H1 (cell line): Measurements from ENCODE around the gene INO80.

Experiments
- CTCF ChIP-seq, 3 experiments: IDR thresholded peaks; 1 replicate in 2 of 3; 2 replicates in 1 of 3; pipeline versions ENCODE4 v1.5.1 to v1.6.1; 2011; ENCODE audit warnings: low read length in 3 of 3, mild to moderate bottlenecking in 3 of 3, inconsistent platforms in 2 of 3, low read depth in 1 of 3, moderate library complexity in 1 of 3; ENCODE audit not compliant: insufficient read depth in 1 of 3; ENCODE audit errors: control extremely low read depth in 1 of 3
- MAX ChIP-seq: IDR thresholded peaks from 2 replicates; pipeline ENCODE4 v1.6.1; 2012; ENCODE audit warnings: inconsistent platforms
- ZNF274 ChIP-seq: IDR thresholded peaks from 2 replicates; pipeline ENCODE4 v1.7.0; 2012; ENCODE audit warnings: low read length, borderline replicate concordance; ENCODE audit errors: extremely low read depth

DNA sequence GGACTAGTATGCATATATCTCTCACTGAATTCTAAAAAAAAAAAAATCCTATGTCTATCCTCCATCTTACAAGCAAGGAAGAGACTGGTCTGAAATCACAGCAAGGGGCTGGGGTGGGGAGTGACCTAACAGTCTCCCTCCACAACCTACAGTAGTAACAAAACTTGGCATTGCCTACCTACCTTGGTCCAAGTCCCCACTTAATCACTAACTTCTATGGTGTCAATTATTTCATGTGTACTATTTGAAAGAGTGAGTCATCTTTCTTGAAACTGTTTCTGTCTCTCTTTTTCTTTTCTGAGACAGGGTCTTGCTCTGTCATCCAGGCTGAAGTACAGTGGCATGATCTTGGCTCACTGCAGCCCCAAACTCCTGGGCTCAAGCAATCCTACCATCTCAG is 126.0 kb downstream of the INO80 start:
- TF ChIP-seq MAX: no peak
- TF ChIP-seq ZNF274: no peak
- TF ChIP-seq CTCF (IDR thresholded peaks at IDR 0.05; ENCODE audit: control extremely low read depth in 1 of 3, insufficient read depth in 1 of 3, low read depth in 1 of 3, low read length in 3 of 3): no peak
